Ishikawa (cell line): Measurements from ENCODE around the gene THSD4.

ENCODE experiments used
- CEBPB ChIP-seq: IDR thresholded peaks from 2 replicates; pipeline ENCODE4 v1.6.1; 2012
- CREB1 ChIP-seq: IDR thresholded peaks from 2 replicates; pipeline ENCODE4 v1.6.1; 2012; ENCODE audit warnings: low read depth
- EGR1 ChIP-seq: IDR thresholded peaks from 2 replicates; pipeline ENCODE4 v1.6.1; 2012
- EP300 ChIP-seq: IDR thresholded peaks from 2 replicates; pipeline ENCODE4 v1.6.1; 2012; ENCODE audit warnings: borderline replicate concordance
- FOXM1 ChIP-seq: IDR thresholded peaks from 2 replicates; pipeline ENCODE4 v1.6.1; 2012; ENCODE audit warnings: low read depth, borderline replicate concordance
- NFIC ChIP-seq: IDR thresholded peaks from 2 replicates; pipeline ENCODE4 v1.6.1; 2012
- RAD21 ChIP-seq: IDR thresholded peaks from 2 replicates; pipeline ENCODE4 v1.6.1; 2012; ENCODE audit warnings: low read depth
- TAF1 ChIP-seq: IDR thresholded peaks from 2 replicates; pipeline ENCODE4 v1.6.1; 2012; ENCODE audit warnings: low read depth, mild to moderate bottlenecking
- TCF12 ChIP-seq: IDR thresholded peaks from 2 replicates; pipeline ENCODE4 v1.6.1; 2012; ENCODE audit warnings: low read depth
- TEAD4 ChIP-seq: IDR thresholded peaks from 2 replicates; pipeline ENCODE4 v1.6.1; 2012
- YY1 ChIP-seq: IDR thresholded peaks from 2 replicates; pipeline ENCODE4 v1.6.1; 2012; ENCODE audit warnings: low read depth
- ZBTB7A ChIP-seq: IDR thresholded peaks from 2 replicates; pipeline ENCODE4 v1.6.1; 2012; ENCODE audit warnings: low read depth
- TF ChIP-seq, protein P1 (sequence below): IDR thresholded peaks from 2 replicates; pipeline ENCODE4 v1.6.1; 2012; ENCODE audit warnings: low read depth, mild to moderate bottlenecking
- TF ChIP-seq, protein P2 (sequence below): IDR thresholded peaks from 2 replicates; pipeline ENCODE4 v1.6.1; 2012
- TF ChIP-seq, protein P3 (sequence below): IDR thresholded peaks from 2 replicates; pipeline ENCODE4 v1.6.1; 2012

THSD4 gene

DNA sequence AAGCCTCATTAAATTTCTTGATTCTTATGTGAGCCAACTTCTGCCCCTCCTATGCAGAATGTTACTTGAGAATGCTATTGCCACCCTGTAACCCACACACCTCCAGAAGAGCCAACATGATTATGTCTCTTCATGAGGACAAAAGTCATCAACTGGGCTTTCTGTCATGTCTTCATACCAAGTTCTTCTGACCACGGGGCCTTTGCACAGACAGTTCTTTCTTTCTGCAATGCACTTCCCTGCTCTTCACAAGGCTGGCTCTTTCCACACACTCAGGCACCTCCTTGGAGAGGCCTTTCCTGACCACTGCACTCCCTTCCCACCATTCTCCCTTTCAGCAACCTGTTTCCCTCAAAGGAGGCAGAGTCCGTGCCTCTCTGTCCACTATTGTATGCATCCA lies 587.2 kb downstream of the THSD4 start:
- TF ChIP-seq, protein P1, sequence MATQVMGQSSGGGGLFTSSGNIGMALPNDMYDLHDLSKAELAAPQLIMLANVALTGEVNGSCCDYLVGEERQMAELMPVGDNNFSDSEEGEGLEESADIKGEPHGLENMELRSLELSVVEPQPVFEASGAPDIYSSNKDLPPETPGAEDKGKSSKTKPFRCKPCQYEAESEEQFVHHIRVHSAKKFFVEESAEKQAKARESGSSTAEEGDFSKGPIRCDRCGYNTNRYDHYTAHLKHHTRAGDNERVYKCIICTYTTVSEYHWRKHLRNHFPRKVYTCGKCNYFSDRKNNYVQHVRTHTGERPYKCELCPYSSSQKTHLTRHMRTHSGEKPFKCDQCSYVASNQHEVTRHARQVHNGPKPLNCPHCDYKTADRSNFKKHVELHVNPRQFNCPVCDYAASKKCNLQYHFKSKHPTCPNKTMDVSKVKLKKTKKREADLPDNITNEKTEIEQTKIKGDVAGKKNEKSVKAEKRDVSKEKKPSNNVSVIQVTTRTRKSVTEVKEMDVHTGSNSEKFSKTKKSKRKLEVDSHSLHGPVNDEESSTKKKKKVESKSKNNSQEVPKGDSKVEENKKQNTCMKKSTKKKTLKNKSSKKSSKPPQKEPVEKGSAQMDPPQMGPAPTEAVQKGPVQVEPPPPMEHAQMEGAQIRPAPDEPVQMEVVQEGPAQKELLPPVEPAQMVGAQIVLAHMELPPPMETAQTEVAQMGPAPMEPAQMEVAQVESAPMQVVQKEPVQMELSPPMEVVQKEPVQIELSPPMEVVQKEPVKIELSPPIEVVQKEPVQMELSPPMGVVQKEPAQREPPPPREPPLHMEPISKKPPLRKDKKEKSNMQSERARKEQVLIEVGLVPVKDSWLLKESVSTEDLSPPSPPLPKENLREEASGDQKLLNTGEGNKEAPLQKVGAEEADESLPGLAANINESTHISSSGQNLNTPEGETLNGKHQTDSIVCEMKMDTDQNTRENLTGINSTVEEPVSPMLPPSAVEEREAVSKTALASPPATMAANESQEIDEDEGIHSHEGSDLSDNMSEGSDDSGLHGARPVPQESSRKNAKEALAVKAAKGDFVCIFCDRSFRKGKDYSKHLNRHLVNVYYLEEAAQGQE = no peak
- TF ChIP-seq TEAD4 = no peak
- TF ChIP-seq YY1 = no peak

DNA sequence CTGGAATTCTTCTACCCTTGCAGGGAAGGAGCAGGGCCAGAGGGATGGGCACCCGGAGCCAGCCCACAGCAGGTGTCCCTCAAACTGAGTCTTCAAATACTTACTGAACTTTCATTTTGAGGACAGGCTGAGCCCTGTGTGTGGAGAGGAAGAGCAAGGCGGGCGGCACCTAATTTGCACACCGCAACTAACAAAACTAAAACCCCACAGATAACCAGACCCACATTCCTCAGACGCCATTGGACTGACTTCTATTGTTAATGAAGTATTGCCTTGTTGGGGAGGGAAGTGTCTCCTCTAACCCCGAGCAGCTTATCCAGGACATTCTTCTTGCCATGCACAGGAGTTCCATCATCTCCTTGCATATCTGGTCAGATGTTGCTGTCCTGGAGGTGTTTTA lies 589.9 kb downstream of the THSD4 start:
- TF ChIP-seq EGR1 = no peak
- no peak for TF ChIP-seq FOXM1
- TF ChIP-seq CEBPB = no peak

DNA sequence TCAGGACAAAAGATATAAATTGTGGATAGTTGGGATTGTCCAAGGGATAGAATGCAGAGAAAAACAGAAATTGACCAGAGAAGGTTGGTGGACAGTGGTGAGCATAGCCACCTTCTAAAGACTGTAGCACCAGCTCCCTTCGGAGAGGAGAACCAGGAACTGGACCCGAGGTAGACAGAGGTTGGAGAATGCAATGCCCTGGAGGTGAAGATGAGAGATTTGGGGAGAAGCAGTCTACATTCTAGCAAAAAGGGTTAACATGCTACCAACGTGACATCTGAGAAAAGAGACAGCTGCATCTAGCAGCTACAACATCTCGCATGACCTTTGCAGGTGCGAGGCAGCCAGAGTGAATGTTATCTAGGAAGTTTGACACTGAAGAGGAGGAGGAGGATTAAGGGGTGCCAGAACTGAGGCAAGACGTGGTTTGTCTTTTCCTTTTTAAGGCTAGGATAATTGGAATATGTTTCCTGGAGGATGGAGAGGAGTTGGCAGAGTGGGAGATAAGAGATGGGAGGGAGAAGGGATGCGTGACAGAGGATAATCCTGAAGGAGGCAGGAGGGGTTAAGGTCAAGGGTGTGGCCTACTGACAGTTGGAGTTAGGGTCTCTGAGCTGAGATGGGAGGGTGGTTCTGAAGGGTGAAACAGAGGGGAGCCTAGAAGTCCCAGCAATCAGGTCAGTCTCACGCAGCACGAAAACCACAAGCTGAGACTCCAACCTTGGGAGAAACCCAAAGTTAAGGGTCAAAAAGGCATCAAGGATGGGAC lies 591.4 kb downstream of the THSD4 start:
- TF ChIP-seq TAF1 (no peak), TCF12 (no peak), EP300 (no peak), YY1 (no peak), EGR1 (no peak), RAD21 (no peak), TEAD4 (no peak), CEBPB (no peak), FOXM1 (no peak), ZBTB7A (no peak), NFIC (no peak), CREB1 (no peak)
- TF ChIP-seq, protein P2, sequence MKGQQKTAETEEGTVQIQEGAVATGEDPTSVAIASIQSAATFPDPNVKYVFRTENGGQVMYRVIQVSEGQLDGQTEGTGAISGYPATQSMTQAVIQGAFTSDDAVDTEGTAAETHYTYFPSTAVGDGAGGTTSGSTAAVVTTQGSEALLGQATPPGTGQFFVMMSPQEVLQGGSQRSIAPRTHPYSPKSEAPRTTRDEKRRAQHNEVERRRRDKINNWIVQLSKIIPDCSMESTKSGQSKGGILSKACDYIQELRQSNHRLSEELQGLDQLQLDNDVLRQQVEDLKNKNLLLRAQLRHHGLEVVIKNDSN = no peak
- TF ChIP-seq, protein P3, sequence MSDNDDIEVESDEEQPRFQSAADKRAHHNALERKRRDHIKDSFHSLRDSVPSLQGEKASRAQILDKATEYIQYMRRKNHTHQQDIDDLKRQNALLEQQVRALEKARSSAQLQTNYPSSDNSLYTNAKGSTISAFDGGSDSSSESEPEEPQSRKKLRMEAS = no peak
- TF ChIP-seq, protein P1 = no peak

DNA sequence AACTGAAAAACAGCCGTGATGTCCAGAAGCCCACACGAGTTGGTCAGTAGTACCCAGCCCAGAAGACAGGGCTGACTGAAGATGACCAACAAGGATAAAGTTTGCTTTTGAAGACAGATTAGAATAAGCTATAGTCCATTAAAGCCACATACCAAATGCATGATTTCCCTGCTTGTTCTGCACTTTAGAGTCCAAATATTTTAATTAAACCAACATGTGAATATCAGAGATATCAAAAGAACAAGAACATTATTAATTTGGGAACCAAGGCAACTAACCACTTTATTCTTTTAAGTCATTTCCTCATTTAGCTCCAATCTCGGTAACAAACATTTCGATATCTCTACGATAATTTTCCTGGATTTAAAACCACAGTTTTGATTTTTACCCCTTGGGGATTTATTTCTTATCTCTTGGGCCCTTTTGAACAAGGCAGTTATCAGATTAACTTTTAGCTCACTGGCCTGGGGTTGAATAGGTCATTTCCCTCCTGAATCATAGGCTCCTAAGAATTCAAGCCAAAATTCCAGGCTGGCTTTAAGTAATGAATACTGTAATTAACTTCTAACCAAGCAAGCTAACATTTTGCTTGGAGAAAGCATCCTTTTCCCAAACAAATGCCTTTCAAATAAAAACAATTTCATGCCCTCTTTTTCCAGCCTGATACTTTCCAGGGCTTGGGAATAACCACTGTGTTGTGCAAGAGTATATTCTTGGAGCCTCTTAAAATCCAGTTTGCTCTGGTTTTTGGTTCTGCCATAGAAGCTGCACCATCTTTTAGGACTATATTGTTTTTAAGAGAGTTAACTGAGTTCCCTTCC lies 592.2 kb downstream of the THSD4 start:
- no peak for TF ChIP-seq RAD21
- TF ChIP-seq ZBTB7A = no peak
- no peak for TF ChIP-seq EP300

DNA sequence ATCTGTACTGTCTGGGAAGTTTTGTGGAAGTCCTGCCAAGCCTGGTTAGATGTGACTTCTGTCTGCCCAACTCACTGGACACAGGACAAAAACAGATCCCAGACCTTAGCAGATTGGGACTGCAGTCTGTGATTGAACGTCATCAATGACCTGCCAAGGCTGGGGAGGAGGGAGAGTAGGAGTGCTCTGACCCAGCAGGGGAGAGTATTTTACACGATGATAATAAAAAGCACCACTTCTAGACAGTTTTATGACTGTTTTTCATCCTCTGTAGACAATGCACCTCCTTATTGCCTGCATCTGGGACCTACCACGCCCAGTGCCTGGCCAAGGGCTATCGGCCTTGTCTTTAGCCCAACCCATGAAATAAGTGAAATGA lies 592.8 kb downstream of the THSD4 start:
- TF ChIP-seq ZBTB7A (no peak), EGR1 (no peak), NFIC (no peak), EP300 (no peak)
- TF ChIP-seq, protein P1 = no peak

DNA sequence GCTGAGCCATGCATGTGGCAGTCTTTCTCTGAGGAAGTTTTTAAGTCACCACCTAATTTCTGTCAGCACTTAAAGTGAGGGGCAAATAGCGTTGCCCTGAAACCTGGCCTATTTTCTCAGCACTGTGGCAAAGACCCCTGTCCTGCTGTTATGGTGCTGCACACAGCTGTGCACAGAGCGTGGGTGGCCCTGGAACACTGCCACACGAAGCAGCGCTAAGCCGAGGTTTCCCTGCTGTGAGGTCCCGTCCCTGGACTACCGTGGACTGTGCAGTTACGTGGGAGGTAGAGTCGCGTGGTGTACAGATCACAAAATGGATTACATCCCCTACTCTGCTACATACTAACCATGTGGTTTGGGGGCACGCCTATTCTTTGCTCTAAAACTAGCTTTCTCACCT lies 593.5 kb downstream of the THSD4 start:
- TF ChIP-seq NFIC = peak; percentile 33; the same call in 1 of the 2 replicates
- TF ChIP-seq CREB1 = no peak
- no peak for TF ChIP-seq ZBTB7A
- no peak for TF ChIP-seq RAD21
- no peak for TF ChIP-seq FOXM1
- TF ChIP-seq, protein P3 = no peak
- no peak for TF ChIP-seq TEAD4
- peak; percentile 93 for TF ChIP-seq EGR1
- TF ChIP-seq, protein P1 = no peak
- TF ChIP-seq YY1 = no peak
- TF ChIP-seq EP300 = no peak
- TF ChIP-seq, protein P2 = no peak
